GM12878 (cell line): ENCODE measurements around the gene TNFSF9. TPM values are rescaled to one million over a fixed set of nuclear protein-coding genes. Genes with fewer than 3 reads are reported as not detected.

Experiments used
- ATF7 ChIP-seq: fragments of 450-650 bp; IDR thresholded peaks from 2 replicates; pipeline ENCODE4 v1.6.1; 2016; ENCODE audit warnings: low read depth, mild to moderate bottlenecking
- CBFB ChIP-seq: IDR thresholded peaks from 2 replicates; pipeline ENCODE4 v1.6.1; 2016; ENCODE audit warnings: antibody characterized with exemption, low read depth
- CHD1 ChIP-seq: IDR thresholded peaks from 2 replicates; pipeline ENCODE4 v1.6.1; 2012; ENCODE audit warnings: low read depth, low read length, improper control_type of control experiment
- CHD4 ChIP-seq: fragments of 200-600 bp; sonication (generic); IDR thresholded peaks from 2 replicates; pipeline ENCODE4 v1.6.1; 2016; ENCODE audit warnings: mild to moderate bottlenecking
- CTCF ChIP-seq, 3 experiments: IDR thresholded peaks in 2 of 3; conservative IDR thresholded peaks in 1 of 3; 2 replicates each; pipeline ENCODE4 v1.5.1; 2011; ENCODE audit warnings: low read depth in 3 of 3, low read length in 3 of 3, mild to moderate bottlenecking in 3 of 3, control low read depth in 2 of 3, moderate library complexity in 2 of 3, inconsistent platforms in 1 of 3, mixed read lengths in 1 of 3; ENCODE audit not compliant: control insufficient read depth in 2 of 3, insufficient read depth in 1 of 3; ENCODE audit errors: extremely low read depth in 1 of 3
- ELK1 ChIP-seq: IDR thresholded peaks from 2 replicates; pipeline ENCODE4 v1.6.1; 2012; ENCODE audit warnings: low read depth, low read length, improper control_type of control experiment
- FOXK2 ChIP-seq: fragments of 450-650 bp; IDR thresholded peaks from 2 replicates; pipeline ENCODE4 v1.6.1; 2017; ENCODE audit warnings: mild to moderate bottlenecking, moderate library complexity
- HCFC1 ChIP-seq: fragments of 150-350 bp; IDR thresholded peaks from 2 replicates; pipeline ENCODE4 v1.6.1; 2014; ENCODE audit warnings: low read length
- KLF5 ChIP-seq: fragments of 450-650 bp; IDR thresholded peaks from 2 replicates; pipeline ENCODE4 v1.6.1; 2014; ENCODE audit warnings: mild to moderate bottlenecking; ENCODE audit not compliant: partially characterized antibody
- MEF2A ChIP-seq: IDR thresholded peaks from 2 replicates; pipeline ENCODE4 v1.6.1; 2011; ENCODE audit warnings: low read depth, mild to moderate bottlenecking, low read length, moderate library complexity; ENCODE audit not compliant: insufficient read depth
- NFYA ChIP-seq: IDR thresholded peaks from 2 replicates; pipeline ENCODE4 v1.6.1; 2011; ENCODE audit warnings: low read depth, mild to moderate bottlenecking, low read length, improper control_type of control experiment, borderline replicate concordance
- NFYB ChIP-seq: IDR thresholded peaks from 2 replicates; pipeline ENCODE4 v1.6.1; 2011; ENCODE audit warnings: low read depth, mild to moderate bottlenecking, low read length, improper control_type of control experiment, moderate library complexity; ENCODE audit not compliant: insufficient read depth
- NKRF ChIP-seq: fragments of 450-650 bp; conservative IDR thresholded peaks from 2 replicates; pipeline ENCODE4 v1.6.1; 2017; ENCODE audit warnings: mild to moderate bottlenecking, moderate library complexity
- NR2F1 ChIP-seq: fragments of 450-650 bp; conservative IDR thresholded peaks from 2 replicates; pipeline ENCODE4 v1.6.1; 2017; ENCODE audit warnings: mild to moderate bottlenecking
- PAX5 ChIP-seq: IDR thresholded peaks from 2 replicates; pipeline ENCODE4 v1.6.1; 2011; ENCODE audit warnings: low read depth, low read length, borderline replicate concordance
- PBX3 ChIP-seq: IDR thresholded peaks from 2 replicates; pipeline ENCODE4 v1.6.1; 2011; ENCODE audit warnings: mild to moderate bottlenecking, low read depth, low read length, moderate library complexity; ENCODE audit not compliant: insufficient replicate concordance
- PML ChIP-seq: IDR thresholded peaks from 2 replicates; pipeline ENCODE4 v1.6.1; 2012; ENCODE audit warnings: low read length, inconsistent platforms
- POLR2A ChIP-seq: IDR thresholded peaks from 2 replicates; pipeline ENCODE4 v1.6.1; 2011; ENCODE audit warnings: low read depth, mild to moderate bottlenecking, low read length
- RAD51 ChIP-seq: fragments of 450-650 bp; IDR thresholded peaks from 2 replicates; pipeline ENCODE4 v1.6.1; 2016; ENCODE audit warnings: moderate library complexity, mild to moderate bottlenecking, inconsistent platforms
- SPI1 ChIP-seq: IDR thresholded peaks from 2 replicates; pipeline ENCODE4 v1.6.1; 2011; ENCODE audit warnings: low read depth, mild to moderate bottlenecking, low read length, moderate library complexity, borderline replicate concordance; ENCODE audit not compliant: insufficient read depth
- TCF3 ChIP-seq: IDR thresholded peaks from 2 replicates; pipeline ENCODE4 v1.6.1; 2012; ENCODE audit warnings: low read depth, mild to moderate bottlenecking, low read length, borderline replicate concordance; ENCODE audit not compliant: insufficient read depth
- ZNF207 ChIP-seq: fragments of 450-650 bp; IDR thresholded peaks from 2 replicates; pipeline ENCODE4 v1.6.1; 2014; ENCODE audit warnings: antibody characterized with exemption, mild to moderate bottlenecking, borderline replicate concordance
- ZNF217 ChIP-seq: fragments of 450-650 bp; IDR thresholded peaks from 2 replicates; pipeline ENCODE4 v1.6.1; 2017; ENCODE audit warnings: antibody characterized with exemption, mild to moderate bottlenecking
- ZNF24 ChIP-seq: fragments of 450-650 bp; IDR thresholded peaks from 2 replicates; pipeline ENCODE4 v1.6.1; 2017; ENCODE audit warnings: antibody characterized with exemption, mild to moderate bottlenecking
- ZNF384 ChIP-seq: IDR thresholded peaks from 2 replicates; pipeline ENCODE4 v1.6.1; 2012; ENCODE audit warnings: low read depth, mild to moderate bottlenecking, low read length, improper control_type of control experiment, borderline replicate concordance
- ZZZ3 ChIP-seq: IDR thresholded peaks from 2 replicates; pipeline ENCODE4 v1.6.1; 2011; ENCODE audit warnings: low read depth; ENCODE audit not compliant: control insufficient read depth, insufficient read length
- polyA plus RNA-seq, 11 experiments: library from polyadenylated mRNA; depleted of rRNA in 4 of 11; unstranded in 6 of 11; stranded (reverse) in 5 of 11; fragments of >200 nt; fragmentation: Nextera tagmentation in 4 of 11; fragmentation: Illumina TruSeq in 1 of 11; extraction: Ambion mirVana in 4 of 11; extraction: Trizol in 1 of 11; gene quantifications; 1 replicate in 1 of 11; 2 replicates in 10 of 11; pipeline versions ENCODE4 v1.2.1 to v1.2.3, GENCODE V29; 2011 to 2016; ENCODE audit warnings: inconsistent platforms in 2 of 11, missing spikeins in 2 of 11, low read depth in 1 of 11
- total RNA-seq, 4 experiments: library from RNA; depleted of rRNA in 3 of 4; stranded (reverse); fragments of >200 nt in 3 of 4; fragmentation: Illumina TruSeq in 1 of 4; extraction: Trizol in 1 of 4; gene quantifications; 2 replicates each; pipeline versions ENCODE4 v1.2.1 to v1.2.3, GENCODE V29; 2013 to 2021

TNFSF9 gene
- total and polyA plus RNA-seq, 10 of the 15 experiments (the other 5 are each of a cell fraction or from before 2014, with no cell fraction given) = 6.2 to 75.3 (median 22.1) TPM

GRCh38 chr19:6577476-6578125 is 46.8 kb downstream of the TNFSF9 start (continued):
- TF ChIP-seq PAX5 (peak; percentile 86), NFYB (no peak), CHD4 (no peak), ZNF24 (peak; percentile 75; the same call in 1 of the 2 replicates), HCFC1 (no peak), NFYA (no peak), RAD51 (0 out of 2 replicates have a peak, but pooled peaks have one; percentile 5), KLF5 (peak; percentile 94), MEF2A (peak; percentile 71), PML (peak; percentile 80; the same call in 1 of the 2 replicates), FOXK2 (no peak), NKRF (peak; percentile 22; the same call in 1 of the 2 replicates), CHD1 (peak; percentile 96), NR2F1 (peak; percentile 47), ZZZ3 (no peak), POLR2A (peak; percentile 69), ATF7 (peak; percentile 91), PBX3 (no peak), TCF3 (peak; percentile 39; the same call in 1 of the 2 replicates), ELK1 (0 out of 2 replicates have a peak, but pooled peaks have one; percentile 11), CBFB (peak; percentile 71; the same call in 1 of the 2 replicates), CTCF (IDR thresholded peaks at IDR 0.05 in 2 of 3, conservative IDR thresholded peaks at IDR 0.05 in 1 of 3; ENCODE audit: control insufficient read depth in 2 of 3, extremely low read depth in 1 of 3, insufficient read depth in 1 of 3, low read depth in 3 of 3, low read length in 3 of 3) (no peak), SPI1 (peak; percentile 98), ZNF207 (peak; percentile 85; the same call in 1 of the 2 replicates), ZNF217 (peak; percentile 14; the same call in 1 of the 2 replicates), ZNF384 (peak; percentile 91)
